Activated CD4-positive, alpha-beta T cell treated with anti-CD3 and anti-CD28 coated beads, Interleukin-2, amount 50 U/mL, for 24 hours (primary cell): ENCODE data around the gene LIPE.

Experiments
- DNase-seq, 2 donors: peaks; one replicate each; pipeline ENCODE4 v3.0.0-alpha.2; 2020; ENCODE audit warnings: low read depth in 1 of 2, low spot score in 1 of 2

The LIPE gene

DNA sequence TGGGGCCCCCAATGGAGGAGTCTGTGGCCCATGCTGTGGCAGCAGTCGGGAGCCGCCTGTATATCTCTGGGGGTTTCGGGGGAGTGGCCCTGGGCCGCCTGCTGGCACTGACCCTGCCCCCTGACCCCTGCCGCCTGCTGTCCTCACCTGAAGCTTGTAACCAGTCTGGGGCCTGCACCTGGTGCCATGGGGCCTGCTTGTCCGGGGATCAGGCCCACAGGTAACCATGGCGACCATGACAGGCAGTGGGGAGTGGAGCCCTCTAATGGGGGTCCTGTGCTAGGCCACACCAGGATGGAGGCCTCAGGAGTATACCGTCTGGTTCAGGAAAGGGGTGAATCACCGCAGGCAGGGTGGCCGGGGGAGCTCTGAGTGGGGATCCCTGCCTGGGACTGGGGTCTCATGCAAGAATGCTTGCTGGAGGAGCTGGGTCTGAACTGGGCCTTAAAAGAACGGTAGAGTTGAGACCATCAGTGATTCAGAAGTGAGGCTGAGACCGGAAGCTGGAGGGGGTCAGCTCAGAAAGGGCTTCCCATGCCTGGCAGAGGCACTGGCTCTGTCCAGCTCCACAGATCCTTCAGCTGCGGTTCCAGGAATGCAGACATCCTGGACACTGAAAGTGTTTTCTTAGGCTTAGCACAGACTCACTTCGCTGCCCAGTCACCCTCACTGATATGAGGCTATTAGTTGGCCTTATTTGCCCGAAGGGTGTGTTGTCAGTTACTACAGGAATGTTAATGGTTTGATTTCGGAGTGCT lies 66.2 kb downstream of the LIPE start:
- DNase-seq, result no peak

DNA sequence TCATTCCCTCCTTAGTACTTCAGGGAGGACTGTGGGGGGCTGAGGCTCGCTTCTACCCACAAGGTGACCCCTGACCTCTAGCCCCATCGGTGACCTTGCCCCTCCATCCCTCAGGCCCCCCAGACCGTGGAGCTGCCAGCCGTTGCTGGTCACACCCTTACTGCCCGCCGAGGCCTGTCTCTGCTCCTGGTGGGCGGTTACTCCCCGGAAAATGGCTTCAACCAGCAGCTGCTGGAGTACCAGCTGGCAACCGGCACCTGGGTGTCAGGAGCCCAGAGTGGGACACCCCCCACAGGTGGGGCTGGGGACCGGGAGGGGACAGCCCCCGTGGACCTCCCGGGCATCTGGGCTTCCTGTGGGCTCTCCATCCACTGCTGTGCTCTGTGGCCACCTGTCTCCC lies 69.9 kb downstream of the LIPE start:
- DNase-seq, result no peak

DNA sequence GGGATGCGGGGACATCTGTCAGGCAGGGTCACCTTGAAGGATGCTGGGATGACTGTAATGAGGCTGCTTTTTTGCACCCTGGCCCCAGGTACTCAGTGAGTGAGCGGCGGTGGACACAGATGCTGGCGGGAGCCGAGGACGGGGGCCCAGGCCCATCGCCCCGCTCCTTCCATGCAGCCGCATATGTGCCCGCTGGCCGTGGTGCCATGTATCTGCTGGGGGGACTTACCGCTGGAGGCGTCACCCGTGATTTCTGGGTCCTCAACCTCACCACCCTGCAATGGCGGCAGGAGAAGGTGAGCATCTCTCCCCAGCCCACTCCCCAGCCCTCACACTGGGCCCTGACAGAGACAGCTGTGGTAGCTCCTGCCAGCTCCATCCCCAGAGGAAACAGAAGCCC lies 70.5 kb downstream of the LIPE start:
- no peak for DNase-seq

DNA sequence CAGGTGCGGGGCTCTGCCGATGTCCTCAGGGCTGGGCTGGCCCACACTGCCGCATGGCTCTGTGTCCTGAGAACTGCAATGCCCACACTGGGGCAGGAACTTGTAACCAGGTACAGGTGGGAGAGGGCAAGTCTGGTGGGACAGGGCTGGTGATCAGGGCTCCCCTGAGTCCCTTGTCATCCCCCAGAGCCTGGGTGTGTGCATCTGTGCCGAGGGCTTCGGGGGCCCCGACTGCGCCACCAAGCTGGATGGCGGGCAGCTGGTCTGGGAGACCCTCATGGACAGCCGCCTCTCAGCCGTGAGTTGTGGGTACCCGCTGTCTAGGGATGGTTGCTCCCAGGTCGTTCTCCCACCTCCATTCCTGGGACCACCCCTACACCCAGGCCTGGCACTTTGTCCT lies 71.3 kb downstream of the LIPE start:
- DNase-seq, result no peak

DNA sequence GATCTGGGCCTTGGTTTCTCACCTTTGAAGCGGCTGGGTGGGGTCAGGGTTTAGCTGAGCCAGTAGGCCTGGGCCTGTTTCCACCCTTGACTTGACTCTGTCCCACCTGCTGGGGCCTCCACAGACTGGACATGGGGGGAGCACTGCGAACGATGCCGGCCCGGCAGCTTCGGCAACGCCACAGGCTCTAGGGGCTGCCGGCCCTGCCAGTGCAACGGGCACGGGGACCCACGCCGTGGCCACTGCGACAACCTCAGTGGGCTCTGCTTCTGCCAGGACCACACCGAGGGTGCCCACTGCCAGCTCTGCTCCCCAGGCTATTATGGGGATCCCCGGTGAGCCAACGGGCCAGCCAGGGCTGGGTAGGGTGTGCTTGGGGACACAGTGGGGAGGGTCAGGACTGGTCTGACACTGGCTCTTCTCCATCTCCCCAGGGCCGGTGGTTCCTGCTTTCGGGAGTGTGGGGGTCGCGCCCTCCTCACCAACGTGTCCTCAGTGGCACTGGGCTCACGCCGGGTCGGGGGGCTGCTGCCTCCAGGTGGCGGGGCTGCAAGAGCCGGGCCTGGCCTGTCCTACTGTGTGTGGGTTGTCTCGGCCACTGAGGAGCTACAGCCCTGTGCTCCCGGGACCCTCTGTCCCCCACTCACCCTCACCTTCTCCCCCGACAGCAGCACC lies 73.7 kb downstream of the LIPE start:
- no peak for DNase-seq

DNA sequence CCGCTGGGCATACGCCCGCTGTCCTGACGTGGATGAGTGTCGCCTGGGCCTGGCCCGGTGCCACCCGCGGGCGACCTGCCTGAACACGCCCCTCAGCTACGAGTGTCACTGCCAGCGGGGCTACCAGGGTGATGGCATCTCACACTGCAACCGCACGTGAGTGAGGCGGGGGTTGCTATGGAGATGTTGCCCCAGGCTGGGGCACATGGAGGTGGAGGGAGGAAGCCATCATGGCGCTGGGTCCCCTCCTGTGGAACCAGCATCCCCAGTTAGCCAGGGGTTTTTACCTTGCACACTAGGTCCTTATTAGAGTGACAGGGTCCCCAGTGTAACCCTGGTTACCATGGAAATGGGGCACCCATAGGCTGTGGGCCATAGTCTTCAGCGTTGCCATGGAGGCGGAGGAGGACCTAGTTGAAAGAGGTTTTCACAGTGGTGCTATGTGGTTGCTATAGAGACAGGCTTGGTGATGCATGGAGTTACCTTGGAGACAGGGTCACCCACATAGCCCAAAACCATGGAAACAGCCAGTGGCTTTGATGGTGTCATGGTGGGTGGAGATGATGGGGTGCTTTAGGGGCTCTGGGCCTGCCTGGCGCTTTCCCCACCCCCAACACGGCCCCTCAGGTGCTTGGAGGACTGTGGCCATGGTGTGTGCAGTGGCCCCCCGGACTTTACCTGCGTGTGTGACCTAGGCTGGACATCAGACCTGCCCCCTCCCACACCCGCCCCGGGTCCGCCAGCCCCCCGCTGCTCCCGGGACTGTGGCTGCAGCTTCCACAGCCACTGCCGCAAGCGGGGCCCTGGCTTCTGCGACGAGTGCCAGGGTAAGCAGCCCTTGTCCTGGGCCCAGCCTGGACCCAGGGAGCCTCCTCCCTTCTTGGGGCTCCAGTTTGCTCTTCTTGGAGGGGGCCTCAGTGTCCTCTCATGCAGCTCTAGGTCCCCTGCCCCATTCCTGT lies 74.6 kb downstream of the LIPE start:
- DNase-seq, result no peak
